Measurements from ENCODE around the gene AMIGO1. TPM values are rescaled to one million over a fixed set of nuclear protein-coding genes. Genes with fewer than 3 reads are reported as not detected.

The AMIGO1 gene
- total and polyA plus RNA-seq, 8 donors, result 1.6 to 5.8 (median 5.0) TPM

DNA sequence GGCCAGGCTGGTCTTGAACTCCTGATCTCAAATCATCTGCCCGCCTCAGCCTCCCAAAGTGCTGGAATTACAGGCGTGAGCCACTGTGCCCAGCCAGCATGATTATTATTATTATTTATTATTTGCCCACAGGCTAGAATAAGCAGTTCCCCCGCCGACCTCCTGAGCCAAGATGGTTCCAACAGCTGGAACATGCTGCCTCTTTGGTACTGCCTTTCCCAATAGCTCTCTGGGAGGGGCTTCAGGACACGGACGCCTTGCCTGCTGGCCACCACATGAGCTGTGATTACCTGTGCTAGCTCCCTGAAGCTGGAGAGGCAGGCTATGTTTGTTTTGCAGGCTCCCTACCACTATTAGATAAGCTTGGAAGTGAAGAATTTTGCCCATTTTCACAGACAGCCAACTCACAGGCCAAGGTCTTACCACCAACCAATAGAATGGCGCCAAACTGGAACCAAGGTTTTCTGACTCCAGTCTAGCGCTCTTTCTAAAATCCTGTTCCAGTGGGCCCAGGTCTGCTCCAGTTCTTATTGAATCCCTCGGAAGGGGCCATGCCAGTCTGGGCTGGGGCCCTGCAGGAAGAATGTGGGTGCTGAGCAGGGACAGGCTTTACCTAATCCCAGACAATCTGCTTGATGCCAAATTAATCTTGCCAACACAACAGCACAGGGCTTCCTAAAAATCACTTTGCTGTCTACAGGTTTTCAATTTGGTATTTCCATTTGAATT lies 28.1 kb upstream of the AMIGO1 start:
- no peak for FAIRE-seq
- no peak for ATAC-seq
- H3K4me1 ChIP-seq, result peaks cover 0 to 2% (median 0%) of the 10 kb centered on the region in 3 donors
- TF ChIP-seq, protein P1, sequence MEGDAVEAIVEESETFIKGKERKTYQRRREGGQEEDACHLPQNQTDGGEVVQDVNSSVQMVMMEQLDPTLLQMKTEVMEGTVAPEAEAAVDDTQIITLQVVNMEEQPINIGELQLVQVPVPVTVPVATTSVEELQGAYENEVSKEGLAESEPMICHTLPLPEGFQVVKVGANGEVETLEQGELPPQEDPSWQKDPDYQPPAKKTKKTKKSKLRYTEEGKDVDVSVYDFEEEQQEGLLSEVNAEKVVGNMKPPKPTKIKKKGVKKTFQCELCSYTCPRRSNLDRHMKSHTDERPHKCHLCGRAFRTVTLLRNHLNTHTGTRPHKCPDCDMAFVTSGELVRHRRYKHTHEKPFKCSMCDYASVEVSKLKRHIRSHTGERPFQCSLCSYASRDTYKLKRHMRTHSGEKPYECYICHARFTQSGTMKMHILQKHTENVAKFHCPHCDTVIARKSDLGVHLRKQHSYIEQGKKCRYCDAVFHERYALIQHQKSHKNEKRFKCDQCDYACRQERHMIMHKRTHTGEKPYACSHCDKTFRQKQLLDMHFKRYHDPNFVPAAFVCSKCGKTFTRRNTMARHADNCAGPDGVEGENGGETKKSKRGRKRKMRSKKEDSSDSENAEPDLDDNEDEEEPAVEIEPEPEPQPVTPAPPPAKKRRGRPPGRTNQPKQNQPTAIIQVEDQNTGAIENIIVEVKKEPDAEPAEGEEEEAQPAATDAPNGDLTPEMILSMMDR (IDR thresholded peaks at IDR 0.05), result no peak
- DNase-seq, result no peak
- 75% methylated on average over 9 of the region's 9 CpGs for WGBS, 2 donors
- intact Hi-C loops (cut with DNase I), result no loop called here
- no peak overlapping the region for H3K27ac ChIP-seq
- H3K9me3 ChIP-seq, result no peaks in the 10 kb centered on the region
- H3K36me3 ChIP-seq, result no peaks in the 10 kb centered on the region
- no peaks in the 10 kb centered on the region for H3K27me3 ChIP-seq
- H3K4me3 ChIP-seq, result no peak overlapping the region

DNA sequence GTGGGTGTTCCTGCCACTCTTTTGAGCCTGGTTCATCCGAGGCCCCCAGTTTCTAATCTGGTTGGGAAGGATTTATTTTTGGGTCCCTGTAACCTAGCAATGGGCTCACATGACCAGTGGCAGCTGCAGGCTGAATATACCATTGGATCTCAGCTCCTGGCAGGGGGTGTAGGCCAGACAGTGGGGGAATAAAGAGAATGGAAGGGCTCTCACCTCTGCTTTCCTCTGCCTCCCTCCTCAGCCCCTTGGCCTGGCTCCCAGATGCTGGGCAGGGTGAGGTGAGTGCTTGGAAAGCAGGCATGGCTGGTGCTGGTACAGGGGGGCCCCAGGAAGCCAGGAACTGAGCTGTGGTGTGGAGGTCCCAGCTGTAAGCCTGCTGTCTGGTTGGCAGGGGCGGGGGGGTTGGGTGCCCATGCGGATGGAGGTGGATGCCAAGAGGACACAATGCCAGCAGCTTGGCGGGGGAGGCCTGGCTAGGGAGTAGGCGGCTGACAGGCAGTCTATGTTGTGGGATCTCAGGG lies 26.5 kb upstream of the AMIGO1 start:
- Histone ChIP-seq H3K36me3 (no peaks in the 10 kb centered on the region), H3K27ac (no peak overlapping the region), H3K27me3 (no peaks in the 10 kb centered on the region), H3K4me3 (no peak overlapping the region), H3K4me1 (peaks cover 0 to 9% (median 0%) of the 10 kb centered on the region in 3 donors), H3K9me3 (no peaks in the 10 kb centered on the region)
- FAIRE-seq (no peak), DNase-seq (no peak), ATAC-seq (no peak)
- intact Hi-C loops (cut with DNase I), result no loop called here
- WGBS, 2 donors, result 65 to 79% methylated on average over 5 of the region's 5 CpGs
- TF ChIP-seq, protein P1 (IDR thresholded peaks at IDR 0.05), result no peak

DNA sequence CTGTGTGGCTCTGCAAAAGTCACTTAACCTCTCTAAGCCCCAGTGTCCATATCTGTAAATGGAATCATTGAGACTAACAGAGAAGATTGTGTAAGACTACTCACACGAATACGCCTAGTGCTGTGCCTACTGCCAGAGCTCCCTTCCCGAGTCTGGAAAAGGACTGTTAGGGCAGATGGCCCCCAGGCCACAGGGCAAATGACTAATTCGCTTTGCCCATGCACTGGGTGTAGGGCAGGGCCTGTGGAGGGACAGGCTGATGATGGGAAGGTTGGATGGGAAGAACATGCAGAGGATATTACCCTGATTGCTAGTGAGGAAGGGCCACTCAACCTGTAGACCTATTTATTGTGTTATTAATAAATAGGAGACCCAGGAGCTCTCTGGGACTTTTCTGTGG lies 26.0 kb upstream of the AMIGO1 start:
- H3K4me1 ChIP-seq, result peaks cover 0 to 9% (median 0%) of the 10 kb centered on the region in 3 donors
- no peak overlapping the region for H3K27ac ChIP-seq
- no peak for FAIRE-seq
- DNase-seq, result no peak
- no peaks in the 10 kb centered on the region for H3K9me3 ChIP-seq
- 72 to 79% methylated on average over 4 of the region's 4 CpGs for WGBS, 2 donors
- intact Hi-C loops (cut with DNase I), result no loop called here
- TF ChIP-seq, protein P1 (IDR thresholded peaks at IDR 0.05), result no peak
- no peaks in the 10 kb centered on the region for H3K27me3 ChIP-seq
- no peak for ATAC-seq
- H3K4me3 ChIP-seq, result no peak overlapping the region
- no peaks in the 10 kb centered on the region for H3K36me3 ChIP-seq

DNA sequence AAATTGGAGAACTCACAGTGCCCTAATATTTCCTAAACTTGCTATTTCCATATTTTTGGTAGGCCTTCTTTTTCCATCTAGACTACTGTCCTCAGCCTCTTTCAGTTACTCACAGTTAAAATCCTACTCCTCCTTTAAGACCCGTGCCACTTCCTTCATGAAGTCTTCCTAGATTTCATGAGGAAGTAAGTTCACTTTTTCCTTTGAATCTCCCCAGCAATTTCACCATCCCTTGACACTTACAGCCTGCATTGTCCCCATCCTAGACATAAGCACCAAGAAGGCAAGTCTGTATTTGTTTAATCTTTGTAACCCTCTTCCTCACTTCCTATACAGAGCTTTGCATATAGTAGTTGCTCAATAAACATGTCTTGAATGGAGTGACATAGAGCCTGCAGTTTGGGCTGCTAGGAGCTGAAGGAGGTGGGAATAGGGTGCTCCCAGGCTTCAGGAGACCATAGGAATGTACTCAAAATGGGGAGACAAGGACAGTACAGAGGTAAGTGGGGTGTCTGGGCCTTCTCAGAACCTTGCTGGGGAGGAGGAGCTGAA lies 24.9 kb upstream of the AMIGO1 start:
- FAIRE-seq (no peak), ATAC-seq (no peak), DNase-seq (no peak)
- TF ChIP-seq, protein P1 (IDR thresholded peaks at IDR 0.05), result no peak
- Histone ChIP-seq H3K4me3 (no peak overlapping the region), H3K27ac (no peak overlapping the region), H3K4me1 (peaks cover 0 to 9% (median 0%) of the 10 kb centered on the region in 3 donors), H3K36me3 (no peaks in the 10 kb centered on the region), H3K27me3 (no peaks in the 10 kb centered on the region), H3K9me3 (no peaks in the 10 kb centered on the region)
- WGBS, 2 donors, result 66 to 84% methylated on average over 1 of the region's 1 CpG
- intact Hi-C loops (cut with DNase I), result loop anchor here in 2 of 3 donors (5.0 kb wide), 3 partner anchors 42 to 282 kb away; partner anchors contain the start of gene CYB561D1 (in 1 of the 2)

All from pancreas (tissue), 10 donors.